GM19438 (cell line): ENCODE measurements around the gene RPGRIP1.
"Not testable (repeated sequence)": the region's sequence is repeated elsewhere in the genome, so short reads cannot be mapped to it uniquely, and the experiment has no call there.

ENCODE experiments used
- ATAC-seq: cut with Tn5 transposase; IDR thresholded peaks from one replicate; pipeline ENCODE4 v1.9.1; 2021; ENCODE audit warnings: low read depth; ENCODE audit not compliant: unreplicated experiment

The RPGRIP1 gene

GRCh38 chr14:21299562-21300130, 19.8 kb downstream of the RPGRIP1 start:
- no peak for ATAC-seq

DNA sequence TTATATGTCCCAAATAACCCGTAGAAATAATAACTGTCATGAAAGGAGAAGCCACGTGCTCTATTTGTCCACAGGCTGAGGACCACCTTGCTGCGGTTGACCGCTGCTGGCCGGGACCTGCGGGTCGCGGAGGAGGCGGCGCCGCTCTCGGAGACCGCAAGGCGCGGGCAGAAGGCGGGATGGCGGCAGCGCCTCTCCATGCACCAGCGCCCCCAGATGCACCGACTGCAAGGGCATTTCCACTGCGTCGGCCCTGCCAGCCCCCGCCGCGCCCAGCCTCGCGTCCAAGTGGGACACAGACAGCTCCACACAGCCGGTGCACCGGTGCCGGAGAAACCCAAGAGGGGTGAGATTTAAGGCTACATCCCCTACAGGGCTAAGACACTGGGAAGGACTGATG, 21.0 kb downstream of the RPGRIP1 start:
- ATAC-seq = no peak

DNA sequence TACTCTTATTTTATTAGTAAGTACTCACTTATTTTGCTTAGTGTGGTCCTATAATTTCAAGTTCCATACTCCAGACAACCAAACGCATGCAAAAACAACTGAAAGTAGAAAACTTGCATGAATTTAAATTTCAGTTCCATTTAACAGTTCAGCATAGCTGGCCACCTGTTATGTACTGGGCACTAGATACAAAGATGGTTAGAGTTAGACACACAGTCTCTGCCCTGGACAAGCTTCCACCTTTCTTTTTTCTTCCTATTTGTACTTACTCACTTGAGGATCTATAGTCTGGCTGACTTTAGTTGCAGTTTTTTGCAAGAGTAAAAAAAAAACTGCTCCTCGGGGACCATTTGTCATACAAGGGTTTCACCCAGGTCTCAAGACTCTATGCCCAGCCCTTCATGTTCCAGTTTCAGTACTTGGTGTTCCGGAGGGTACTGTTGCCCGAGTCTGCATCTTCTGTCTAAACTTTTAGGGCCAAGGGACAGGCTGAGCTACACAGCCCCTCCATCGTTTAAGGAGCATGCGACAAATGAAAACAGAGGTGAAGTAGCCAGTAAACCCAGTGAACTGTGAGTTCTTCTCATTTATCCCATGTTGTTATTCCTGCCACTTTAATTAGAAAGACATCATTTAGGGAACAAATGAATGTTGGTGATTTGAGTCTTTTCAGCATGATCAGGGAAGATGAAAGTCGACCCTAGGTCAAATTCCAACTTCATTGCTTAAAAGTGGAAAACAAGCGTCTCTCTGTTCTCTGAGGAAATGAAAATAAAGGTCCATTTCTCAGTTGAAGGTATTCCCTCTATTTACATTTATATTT, 22.3 kb downstream of the RPGRIP1 start:
- ATAC-seq = no peak

GRCh38 chr14:21302836-21303140, 22.9 kb downstream of the RPGRIP1 start:
- ATAC-seq = not testable (repeated sequence)

DNA sequence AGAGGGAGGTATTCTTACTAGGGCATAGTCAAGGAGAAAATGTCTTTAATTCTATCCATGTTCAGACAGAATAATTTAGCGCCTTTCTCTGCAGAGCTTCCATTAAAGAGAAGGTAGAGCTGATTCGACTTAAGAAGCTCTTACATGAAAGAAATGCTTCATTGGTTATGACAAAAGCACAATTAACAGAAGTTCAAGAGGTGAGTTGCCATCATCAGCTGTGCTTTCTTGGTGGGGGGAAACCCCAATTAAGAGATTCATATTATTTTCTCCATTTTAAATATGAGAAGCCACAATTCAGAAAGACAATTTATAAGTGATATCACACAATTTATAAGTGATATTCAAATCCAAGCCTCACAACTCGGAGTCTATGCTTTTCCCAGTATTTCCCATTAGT, 27.8 kb downstream of the RPGRIP1 start:
- ATAC-seq = no peak

GRCh38 chr14:21308132-21308478, 28.2 kb downstream of the RPGRIP1 start:
- no peak for ATAC-seq

- ATAC-seq = peak; percentile 91
Measured at GRCh38 chr14:21308479-21309237, 28.8 kb downstream of the RPGRIP1 start.

GRCh38 chr14:21309238-21309636, 29.4 kb downstream of the RPGRIP1 start:
- ATAC-seq = no peak

DNA sequence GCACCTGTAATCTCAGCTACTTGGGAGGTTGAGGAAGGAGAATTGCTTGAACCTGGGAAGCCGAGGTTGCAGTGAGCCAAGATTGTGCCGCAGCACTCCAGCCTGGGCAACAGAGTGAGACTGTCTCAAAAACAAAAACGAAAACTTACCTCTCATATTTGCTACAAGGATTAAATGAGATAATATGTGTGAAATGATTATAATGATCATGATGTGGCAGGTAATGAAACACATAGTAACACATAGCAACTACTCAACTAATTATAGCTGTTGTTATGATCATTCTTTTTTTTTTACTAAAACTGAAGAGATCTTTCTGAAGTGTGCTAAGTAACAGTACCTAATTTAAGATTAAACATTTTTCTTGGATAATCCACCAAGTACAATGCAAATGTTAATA, 30.1 kb downstream of the RPGRIP1 start:
- no peak for ATAC-seq

DNA sequence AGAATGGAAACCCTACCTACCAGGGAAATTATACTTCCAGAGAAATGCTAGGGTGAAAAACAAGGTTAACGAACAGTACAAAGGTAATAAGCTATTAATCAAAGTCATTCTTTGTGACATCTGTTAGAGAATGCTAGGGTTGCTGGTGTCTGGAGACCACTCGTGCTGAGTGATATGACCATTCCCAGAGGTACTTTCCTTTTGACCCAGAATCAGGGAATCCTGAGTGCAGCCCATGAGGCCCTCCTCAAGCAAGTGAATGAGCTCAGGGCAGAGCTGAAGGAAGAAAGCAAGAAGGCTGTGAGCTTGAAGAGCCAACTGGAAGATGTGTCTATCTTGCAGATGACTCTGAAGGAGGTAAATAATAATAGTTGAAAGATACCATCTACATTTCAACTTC, 31.7 kb downstream of the RPGRIP1 start:
- no peak for ATAC-seq

DNA sequence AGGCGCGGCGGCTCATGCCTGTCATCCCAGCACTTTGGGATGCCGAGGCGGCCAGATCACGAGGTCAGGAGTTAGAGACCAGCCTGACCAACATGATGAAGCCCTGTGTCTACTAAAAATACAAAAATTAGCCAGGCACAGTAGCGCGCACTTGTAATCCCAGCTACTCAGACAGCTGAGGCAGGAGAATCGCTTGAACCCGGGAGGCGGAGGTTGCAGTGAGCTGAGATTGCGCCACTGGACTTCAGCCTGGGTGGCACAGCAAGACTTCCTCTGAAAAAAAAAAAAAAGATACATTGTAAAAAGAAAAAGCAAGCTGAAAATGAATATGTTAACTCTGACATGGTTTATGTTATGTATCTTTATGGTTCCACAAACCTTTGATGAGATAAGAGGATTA, 33.6 kb downstream of the RPGRIP1 start:
- no peak for ATAC-seq

- no peak for ATAC-seq
Measured at GRCh38 chr14:21317398-21317797, 37.5 kb downstream of the RPGRIP1 start.

DNA sequence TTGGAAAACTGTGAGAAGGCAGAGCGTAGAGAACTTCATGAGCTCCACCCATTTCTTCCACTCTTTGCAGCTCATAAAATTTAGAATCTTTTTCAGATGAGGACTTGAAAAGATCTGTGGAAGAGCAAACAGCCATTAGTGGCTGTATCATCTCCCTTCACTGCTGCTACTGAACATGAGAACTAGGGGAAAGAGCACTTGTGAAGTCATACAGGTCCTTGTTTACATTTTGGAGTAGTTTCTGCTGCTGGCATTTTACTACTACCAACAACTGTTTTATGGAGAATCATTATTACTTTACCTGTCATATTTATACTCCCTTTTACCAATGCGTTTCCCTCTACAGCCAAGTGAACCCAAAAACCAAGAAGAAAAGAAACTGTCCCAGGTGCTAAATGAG, 41.0 kb downstream of the RPGRIP1 start:
- no peak for ATAC-seq

- no peak for ATAC-seq
Measured at GRCh38 chr14:21322716-21323115, 42.8 kb downstream of the RPGRIP1 start.

DNA sequence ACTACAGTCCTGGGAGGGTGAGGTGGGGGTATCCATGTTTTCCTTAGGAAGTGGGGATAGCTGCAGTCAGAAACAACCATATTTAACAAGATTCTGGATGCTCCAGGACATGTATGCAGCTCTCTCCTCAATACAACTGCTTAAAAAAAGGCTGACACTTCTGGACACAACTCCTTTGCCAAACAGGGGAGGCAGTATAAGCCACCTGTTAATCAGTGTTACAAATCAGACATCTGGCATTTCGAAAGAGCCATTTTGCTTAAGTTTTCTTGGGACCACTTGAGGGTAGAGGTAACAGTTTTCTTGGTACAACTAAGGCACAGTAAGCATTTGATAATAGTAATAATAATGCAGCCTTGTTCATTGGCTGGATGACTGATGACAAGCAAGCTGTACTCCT, 47.1 kb downstream of the RPGRIP1 start:
- ATAC-seq = no peak
